Natural killer cell (primary cell): ENCODE measurements around the gene ALDH1A2. TPM values are rescaled to one million over a fixed set of nuclear protein-coding genes. Genes with fewer than 3 reads are reported as not detected.

Experiments used
- ATAC-seq, 3 donors: fragments of 150-1000 bp in 2 of 3; fragments of 200-7000 bp in 1 of 3; cut with Tn5 transposase; 1 replicate in 1 of 3; 2 replicates in 2 of 3; pipeline ENCODE4 v1.10.0; 2021; ENCODE audit warnings: mild to moderate bottlenecking in 2 of 3, moderate library complexity in 2 of 3
- DNase-seq, 2 donors: peaks; one replicate each; pipeline versions ENCODE4 v3.0.0 to v3.0.0-alpha.2; 2013 to 2021; ENCODE audit warnings: mixed read lengths in 1 of 2
- H3K27ac ChIP-seq: one replicate; pipeline ENCODE4 v1.5.1; 2013; ENCODE audit warnings: mild to moderate bottlenecking, low read length
- H3K27me3 ChIP-seq: one replicate; pipeline ENCODE4 v1.6.1; 2013; ENCODE audit warnings: low read length; ENCODE audit not compliant: control insufficient read depth, insufficient read depth
- H3K36me3 ChIP-seq: one replicate; pipeline ENCODE4 v1.6.1; 2013; ENCODE audit warnings: low read length; ENCODE audit not compliant: control insufficient read depth, insufficient read depth
- H3K4me1 ChIP-seq: one replicate; pipeline ENCODE4 v1.6.1; 2013; ENCODE audit warnings: low read length; ENCODE audit not compliant: control insufficient read depth, insufficient read depth
- H3K4me3 ChIP-seq: one replicate; pipeline ENCODE4 v1.5.1; 2013; ENCODE audit warnings: low read length
- H3K9me3 ChIP-seq: one replicate; pipeline ENCODE4 v1.6.1; 2013; ENCODE audit warnings: low read length; ENCODE audit not compliant: control insufficient read depth, insufficient read depth
- H3K27ac Mint-ChIP-seq, 2 donors: one replicate each; pipeline ENCODE4 v1.8.0; 2022; ENCODE audit warnings: mild to moderate bottlenecking in 2 of 2, mixed read lengths in 2 of 2, moderate library complexity in 1 of 2
- H3K27me3 Mint-ChIP-seq, 2 donors: one replicate each; pipeline ENCODE4 v1.8.0; 2022; ENCODE audit warnings: low read depth in 2 of 2, mixed read lengths in 2 of 2
- H3K36me3 Mint-ChIP-seq: one replicate; pipeline ENCODE4 v1.8.0; 2022; ENCODE audit warnings: mixed read lengths
- H3K4me1 Mint-ChIP-seq, 2 donors: one replicate each; pipeline ENCODE4 v1.8.0; 2022; ENCODE audit warnings: mixed read lengths in 2 of 2
- H3K4me3 Mint-ChIP-seq: one replicate; pipeline ENCODE4 v1.8.0; 2022; ENCODE audit warnings: mild to moderate bottlenecking, moderate library complexity, mixed read lengths
- H3K9me3 Mint-ChIP-seq, 2 donors: one replicate each; pipeline ENCODE4 v1.8.0; 2022; ENCODE audit warnings: mixed read lengths in 2 of 2
- CTCF ChIP-seq: fragments of 200-600 bp; IDR thresholded peaks from one replicate; pipeline ENCODE4 v1.8.0; 2022; ENCODE audit warnings: antibody characterized with exemption
- WGBS: methylation state at CpG from one replicate; pipeline ENCODE4 v1.1.7; 2013; ENCODE audit warnings: missing lambda C conversion rate; ENCODE audit not compliant: insufficient coverage; 5-methylcytosine and 5-hydroxymethylcytosine counted together
- intact Hi-C: fragments of 100-400 bp; cut with micrococcal nuclease; formaldehyde crosslinking; loops from one replicate; pipeline ENCODE4 v1.14.2; 2022
- total RNA-seq, 4 donors: library from RNA; stranded (reverse); fragments of 120-200 nt in 1 of 4; gene quantifications; one replicate each; pipeline versions ENCODE4 v1.2.3 to v1.2.4, GENCODE V29; 2013 to 2022

The ALDH1A2 gene
- total RNA-seq, 3 donors from 2014 or later (not counting 1 experiment from before 2014, with no cell fraction given), result 0.73 to 3.6 (median 2.8) TPM

- no peaks in the 10 kb centered on the region for H3K36me3 Mint-ChIP-seq
- no peak overlapping the region for H3K4me3 Mint-ChIP-seq
- WGBS, result no CpG with 5 or more reads among the region's 2 CpGs
- no peak overlapping the region for H3K27ac ChIP-seq
- no peaks in the 10 kb centered on the region for H3K36me3 ChIP-seq
- intact Hi-C loops, result no loop called here
- no peak overlapping the region for H3K4me3 ChIP-seq
- H3K27me3 Mint-ChIP-seq, result peaks cover 10 to 44% of the 10 kb centered on the region in 2 donors
- no peaks in the 10 kb centered on the region for H3K9me3 ChIP-seq
- no peaks in the 10 kb centered on the region for H3K9me3 Mint-ChIP-seq
- DNase-seq, result no peak
- peaks cover 4% of the 10 kb centered on the region for H3K27me3 ChIP-seq
- TF ChIP-seq CTCF, result no peak
- no peaks in the 10 kb centered on the region for H3K4me1 Mint-ChIP-seq
- no peak for ATAC-seq
- no peaks in the 10 kb centered on the region for H3K4me1 ChIP-seq
- no peak overlapping the region for H3K27ac Mint-ChIP-seq
Observed at GRCh38 chr15:58016581-58017175, 48.8 kb downstream of the ALDH1A2 start.

GRCh38 chr15:58015565-58015964, 49.9 kb downstream of the ALDH1A2 start:
- H3K9me3 ChIP-seq, result no peaks in the 10 kb centered on the region
- H3K36me3 Mint-ChIP-seq, result no peaks in the 10 kb centered on the region
- TF ChIP-seq CTCF, result no peak

GRCh38 chr15:58014470-58014869, 51.0 kb downstream of the ALDH1A2 start:
- H3K4me3 ChIP-seq, result no peak overlapping the region
- ATAC-seq (no peak), DNase-seq (no peak)
- Mint-ChIP-seq H3K9me3 (no peaks in the 10 kb centered on the region), H3K36me3 (no peaks in the 10 kb centered on the region), H3K27ac (no peak overlapping the region), H3K4me3 (no peak overlapping the region), H3K27me3 (peaks cover 9 to 49% of the 10 kb centered on the region in 2 donors), H3K4me1 (no peaks in the 10 kb centered on the region)
- WGBS, result 78% methylated on average over 1 of the region's 1 CpG
- intact Hi-C loops, result no loop called here
- no peak for TF ChIP-seq CTCF
- H3K27me3 ChIP-seq, result peaks cover 4% of the 10 kb centered on the region
- no peaks in the 10 kb centered on the region for H3K9me3 ChIP-seq
- no peaks in the 10 kb centered on the region for H3K4me1 ChIP-seq
- no peaks in the 10 kb centered on the region for H3K36me3 ChIP-seq
- H3K27ac ChIP-seq, result no peak overlapping the region

More at GRCh38 chr15:58015565-58015964, 49.9 kb downstream of the ALDH1A2 start:
- ATAC-seq (no peak), DNase-seq (no peak)
- no peak overlapping the region for H3K4me3 Mint-ChIP-seq
- intact Hi-C loops, result no loop called here
- peaks cover 7 to 38% of the 10 kb centered on the region in 2 donors for H3K27me3 Mint-ChIP-seq
- H3K4me1 ChIP-seq, result no peaks in the 10 kb centered on the region
- no peaks in the 10 kb centered on the region for H3K36me3 ChIP-seq
- H3K9me3 Mint-ChIP-seq, result no peaks in the 10 kb centered on the region
- no peak overlapping the region for H3K4me3 ChIP-seq
- H3K27ac Mint-ChIP-seq, result no peak overlapping the region
- no peaks in the 10 kb centered on the region for H3K4me1 Mint-ChIP-seq
- no CpG with 5 or more reads among the region's 1 CpG for WGBS
- peaks cover 4% of the 10 kb centered on the region for H3K27me3 ChIP-seq
- H3K27ac ChIP-seq, result no peak overlapping the region

GRCh38 chr15:58014040-58014439, 51.5 kb downstream of the ALDH1A2 start:
- 47% methylated on average over 2 of the region's 4 CpGs for WGBS
- intact Hi-C loops, result no loop called here
- no peak for ATAC-seq

More at GRCh38 chr15:58014040-58014439, 51.5 kb downstream of the ALDH1A2 start:
- no peak overlapping the region for H3K4me3 Mint-ChIP-seq
- H3K36me3 Mint-ChIP-seq, result no peaks in the 10 kb centered on the region
- Histone ChIP-seq H3K36me3 (no peaks in the 10 kb centered on the region), H3K27me3 (peaks cover 4% of the 10 kb centered on the region), H3K27ac (no peak overlapping the region), H3K4me1 (no peaks in the 10 kb centered on the region), H3K4me3 (no peak overlapping the region), H3K9me3 (no peaks in the 10 kb centered on the region)
- DNase-seq, result no peak
- TF ChIP-seq CTCF, result no peak
- peaks cover 11 to 53% of the 10 kb centered on the region in 2 donors for H3K27me3 Mint-ChIP-seq
- H3K4me1 Mint-ChIP-seq, result no peaks in the 10 kb centered on the region
- no peak overlapping the region for H3K27ac Mint-ChIP-seq
- no peaks in the 10 kb centered on the region for H3K9me3 Mint-ChIP-seq
